Prostate gland (tissue), 2 donors: ENCODE measurements around the gene UBE2D4.
"Not testable (repeated sequence)": the region's sequence is repeated elsewhere in the genome, so short reads cannot be mapped to it uniquely, and the experiment has no call there.

Experiments used
- POLR2AphosphoS5 ChIP-seq: sonication (generic); formaldehyde crosslinking; IDR thresholded peaks from one replicate; pipeline ENCODE4 v1.6.1; 2017; ENCODE audit warnings: antibody characterized with exemption
- TF ChIP-seq, protein P1 (sequence below), 4 experiments: fragments of 200-600 bp in 2 of 4; fragments of 450-650 bp in 2 of 4; sonication (generic) in 2 of 4; IDR thresholded peaks; 1 replicate in 3 of 4; 2 replicates in 1 of 4; pipeline ENCODE4 v1.5.1; 2016 to 2019; ENCODE audit warnings: antibody characterized with exemption in 4 of 4, mild to moderate bottlenecking in 2 of 4, moderate library complexity in 2 of 4

DNA sequence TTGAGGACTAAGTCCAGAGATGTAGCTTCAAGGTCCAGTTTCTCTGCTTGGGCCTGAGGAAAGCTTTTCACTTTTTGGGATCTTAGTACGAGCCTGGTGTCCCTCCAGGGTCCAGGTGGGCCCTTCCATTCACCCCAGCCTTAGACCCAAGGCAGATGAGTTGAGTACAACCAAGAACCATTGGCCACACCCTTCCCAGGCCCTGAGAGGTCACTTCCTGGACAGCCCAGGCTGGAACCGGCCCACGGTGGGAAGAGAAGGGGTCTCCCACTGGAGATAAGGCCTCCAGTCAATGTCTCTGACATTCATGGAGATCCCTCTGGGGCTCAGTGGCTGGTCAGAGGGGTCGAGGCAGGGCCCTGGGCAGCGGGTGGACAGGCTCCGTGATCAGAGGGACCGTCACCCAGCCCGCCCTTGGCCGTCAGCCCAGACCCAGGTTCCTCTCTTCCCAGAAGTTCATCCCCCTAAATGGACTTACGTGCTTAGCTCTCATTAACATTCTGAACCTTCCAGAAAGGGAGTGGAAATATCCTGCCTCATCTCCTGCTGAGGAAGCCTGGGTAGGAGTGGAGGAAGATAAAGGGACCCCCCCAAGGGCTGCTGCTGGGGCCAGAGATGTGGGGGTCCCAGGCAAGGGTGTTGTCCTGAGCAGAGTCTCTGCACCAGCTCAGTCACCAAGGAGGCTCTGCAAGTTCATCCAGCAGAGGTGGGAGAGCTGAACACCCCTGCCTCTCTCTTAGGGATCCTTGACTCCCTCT, 48.7 kb downstream of the UBE2D4 start:
- not testable (repeated sequence) for TF ChIP-seq POLR2AphosphoS5
- TF ChIP-seq, protein P1, sequence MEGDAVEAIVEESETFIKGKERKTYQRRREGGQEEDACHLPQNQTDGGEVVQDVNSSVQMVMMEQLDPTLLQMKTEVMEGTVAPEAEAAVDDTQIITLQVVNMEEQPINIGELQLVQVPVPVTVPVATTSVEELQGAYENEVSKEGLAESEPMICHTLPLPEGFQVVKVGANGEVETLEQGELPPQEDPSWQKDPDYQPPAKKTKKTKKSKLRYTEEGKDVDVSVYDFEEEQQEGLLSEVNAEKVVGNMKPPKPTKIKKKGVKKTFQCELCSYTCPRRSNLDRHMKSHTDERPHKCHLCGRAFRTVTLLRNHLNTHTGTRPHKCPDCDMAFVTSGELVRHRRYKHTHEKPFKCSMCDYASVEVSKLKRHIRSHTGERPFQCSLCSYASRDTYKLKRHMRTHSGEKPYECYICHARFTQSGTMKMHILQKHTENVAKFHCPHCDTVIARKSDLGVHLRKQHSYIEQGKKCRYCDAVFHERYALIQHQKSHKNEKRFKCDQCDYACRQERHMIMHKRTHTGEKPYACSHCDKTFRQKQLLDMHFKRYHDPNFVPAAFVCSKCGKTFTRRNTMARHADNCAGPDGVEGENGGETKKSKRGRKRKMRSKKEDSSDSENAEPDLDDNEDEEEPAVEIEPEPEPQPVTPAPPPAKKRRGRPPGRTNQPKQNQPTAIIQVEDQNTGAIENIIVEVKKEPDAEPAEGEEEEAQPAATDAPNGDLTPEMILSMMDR (IDR thresholded peaks at IDR 0.05) = not testable (repeated sequence)
